Vagina (tissue), 2 donors: ENCODE results near the gene PCDHB12.
"Not testable (repeated sequence)": the region's sequence is repeated elsewhere in the genome, so short reads cannot be mapped to it uniquely, and the experiment has no call there.

Experiments
- POLR2A ChIP-seq, 2 donors: fragments of 450-650 bp; IDR thresholded peaks; one replicate each; pipeline ENCODE4 v1.6.1; 2017; ENCODE audit warnings: antibody characterized with exemption in 2 of 2, mild to moderate bottlenecking in 2 of 2, moderate library complexity in 2 of 2
- TF ChIP-seq, protein P1 (sequence below), 3 experiments: fragments of 450-650 bp in 2 of 3; fragments of 200-600 bp in 1 of 3; sonication (generic) in 1 of 3; IDR thresholded peaks; one replicate each; pipeline ENCODE4 v1.5.1; 2017 to 2019; ENCODE audit warnings: antibody characterized with exemption in 3 of 3, mild to moderate bottlenecking in 2 of 3, moderate library complexity in 2 of 3

DNA sequence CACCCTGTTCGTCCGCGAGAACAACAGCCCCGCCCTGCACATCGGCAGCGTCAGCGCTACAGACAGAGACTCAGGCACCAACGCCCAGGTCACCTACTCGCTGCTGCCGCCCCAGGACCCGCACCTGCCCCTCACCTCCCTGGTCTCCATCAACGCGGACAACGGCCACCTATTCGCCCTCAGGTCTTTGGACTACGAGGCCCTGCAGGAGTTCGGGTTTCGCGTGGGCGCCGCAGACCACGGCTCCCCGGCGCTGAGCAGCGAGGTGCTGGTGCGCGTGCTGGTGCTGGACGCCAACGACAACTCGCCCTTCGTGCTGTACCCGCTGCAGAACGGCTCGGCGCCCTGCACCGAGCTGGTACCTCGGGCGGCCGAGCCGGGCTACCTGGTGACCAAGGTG, 27.4 kb downstream of the PCDHB12 start:
- TF ChIP-seq, protein P1, sequence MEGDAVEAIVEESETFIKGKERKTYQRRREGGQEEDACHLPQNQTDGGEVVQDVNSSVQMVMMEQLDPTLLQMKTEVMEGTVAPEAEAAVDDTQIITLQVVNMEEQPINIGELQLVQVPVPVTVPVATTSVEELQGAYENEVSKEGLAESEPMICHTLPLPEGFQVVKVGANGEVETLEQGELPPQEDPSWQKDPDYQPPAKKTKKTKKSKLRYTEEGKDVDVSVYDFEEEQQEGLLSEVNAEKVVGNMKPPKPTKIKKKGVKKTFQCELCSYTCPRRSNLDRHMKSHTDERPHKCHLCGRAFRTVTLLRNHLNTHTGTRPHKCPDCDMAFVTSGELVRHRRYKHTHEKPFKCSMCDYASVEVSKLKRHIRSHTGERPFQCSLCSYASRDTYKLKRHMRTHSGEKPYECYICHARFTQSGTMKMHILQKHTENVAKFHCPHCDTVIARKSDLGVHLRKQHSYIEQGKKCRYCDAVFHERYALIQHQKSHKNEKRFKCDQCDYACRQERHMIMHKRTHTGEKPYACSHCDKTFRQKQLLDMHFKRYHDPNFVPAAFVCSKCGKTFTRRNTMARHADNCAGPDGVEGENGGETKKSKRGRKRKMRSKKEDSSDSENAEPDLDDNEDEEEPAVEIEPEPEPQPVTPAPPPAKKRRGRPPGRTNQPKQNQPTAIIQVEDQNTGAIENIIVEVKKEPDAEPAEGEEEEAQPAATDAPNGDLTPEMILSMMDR (IDR thresholded peaks at IDR 0.05): not testable (repeated sequence)
- not testable (repeated sequence) for TF ChIP-seq POLR2A (IDR thresholded peaks at IDR 0.05)
